ENCODE data around the gene MRPL32.

Gene MRPL32

GRCh38 chr7:42946627-42946950 lies 14.4 kb downstream of the MRPL32 start:
- no peaks in the 10 kb centered on the region for H3K36me3 ChIP-seq (ENCODE audit: control insufficient read depth, insufficient read depth, low read length)
- H3K9me3 ChIP-seq (ENCODE audit: control insufficient read depth, low read length): no peaks in the 10 kb centered on the region
- WGBS, 2 experiments (ENCODE audit: insufficient coverage in 2 of 2): 94 to 100% methylated on average over 2 of the region's 2 CpGs
- H3K27ac ChIP-seq (ENCODE audit: low read depth, low read length, severe bottlenecking): no peak overlapping the region
- H3K4me1 ChIP-seq (ENCODE audit: control insufficient read depth, insufficient read depth, low read length, poor library complexity, severe bottlenecking): no peaks in the 10 kb centered on the region
- H3K4me3 ChIP-seq (ENCODE audit: extremely low read depth, insufficient read depth, low read length, poor library complexity, severe bottlenecking): no peak overlapping the region

GRCh38 chr7:42947521-42947920 lies 15.3 kb downstream of the MRPL32 start:
- no peaks in the 10 kb centered on the region for H3K9me3 ChIP-seq (ENCODE audit: control insufficient read depth, low read length)
- no peak overlapping the region for H3K4me3 ChIP-seq (ENCODE audit: extremely low read depth, insufficient read depth, low read length, poor library complexity, severe bottlenecking)
- H3K36me3 ChIP-seq (ENCODE audit: control insufficient read depth, insufficient read depth, low read length): no peaks in the 10 kb centered on the region
- 86% methylated on average over 1 of the region's 2 CpGs; no CpG with 5 or more reads in 1 of the 2 experiments for WGBS, 2 experiments (ENCODE audit: insufficient coverage in 2 of 2)
- no peaks in the 10 kb centered on the region for H3K4me1 ChIP-seq (ENCODE audit: control insufficient read depth, insufficient read depth, low read length, poor library complexity, severe bottlenecking)
- no peak overlapping the region for H3K27ac ChIP-seq (ENCODE audit: low read depth, low read length, severe bottlenecking)

GRCh38 chr7:42950417-42950816 lies 18.2 kb downstream of the MRPL32 start:
- WGBS, 2 experiments (ENCODE audit: insufficient coverage in 2 of 2): 20 to 67% methylated on average over 1 to 2 of the region's 3 CpGs
- H3K4me3 ChIP-seq (ENCODE audit: extremely low read depth, insufficient read depth, low read length, poor library complexity, severe bottlenecking): no peak overlapping the region
- H3K4me1 ChIP-seq (ENCODE audit: control insufficient read depth, insufficient read depth, low read length, poor library complexity, severe bottlenecking): no peaks in the 10 kb centered on the region
- H3K27ac ChIP-seq (ENCODE audit: low read depth, low read length, severe bottlenecking): no peak overlapping the region
- H3K9me3 ChIP-seq (ENCODE audit: control insufficient read depth, low read length): no peaks in the 10 kb centered on the region
- no peaks in the 10 kb centered on the region for H3K36me3 ChIP-seq (ENCODE audit: control insufficient read depth, insufficient read depth, low read length)

GRCh38 chr7:42952328-42952727 lies 20.2 kb downstream of the MRPL32 start:
- no peaks in the 10 kb centered on the region for H3K36me3 ChIP-seq (ENCODE audit: control insufficient read depth, insufficient read depth, low read length)
- no peak overlapping the region for H3K27ac ChIP-seq (ENCODE audit: low read depth, low read length, severe bottlenecking)
- WGBS, 2 experiments (ENCODE audit: insufficient coverage in 2 of 2): 80 to 96% methylated on average over 2 to 3 of the region's 4 CpGs
- H3K4me1 ChIP-seq (ENCODE audit: control insufficient read depth, insufficient read depth, low read length, poor library complexity, severe bottlenecking): no peaks in the 10 kb centered on the region
- H3K4me3 ChIP-seq (ENCODE audit: extremely low read depth, insufficient read depth, low read length, poor library complexity, severe bottlenecking): no peak overlapping the region
- peaks cover 6% of the 10 kb centered on the region for H3K9me3 ChIP-seq (ENCODE audit: control insufficient read depth, low read length)

GRCh38 chr7:42953994-42954393 lies 21.8 kb downstream of the MRPL32 start:
- no peak overlapping the region for H3K4me3 ChIP-seq (ENCODE audit: extremely low read depth, insufficient read depth, low read length, poor library complexity, severe bottlenecking)
- peaks cover 7% of the 10 kb centered on the region for H3K9me3 ChIP-seq (ENCODE audit: control insufficient read depth, low read length)
- H3K4me1 ChIP-seq (ENCODE audit: control insufficient read depth, insufficient read depth, low read length, poor library complexity, severe bottlenecking): no peaks in the 10 kb centered on the region
- 89 to 100% methylated on average over 2 of the region's 4 CpGs for WGBS, 2 experiments (ENCODE audit: insufficient coverage in 2 of 2)
- no peaks in the 10 kb centered on the region for H3K36me3 ChIP-seq (ENCODE audit: control insufficient read depth, insufficient read depth, low read length)
- no peak overlapping the region for H3K27ac ChIP-seq (ENCODE audit: low read depth, low read length, severe bottlenecking)

GRCh38 chr7:42956062-42956461 lies 23.9 kb downstream of the MRPL32 start:
- H3K9me3 ChIP-seq (ENCODE audit: control insufficient read depth, low read length): peaks cover 12% of the 10 kb centered on the region
- H3K4me1 ChIP-seq (ENCODE audit: control insufficient read depth, insufficient read depth, low read length, poor library complexity, severe bottlenecking): no peaks in the 10 kb centered on the region
- H3K4me3 ChIP-seq (ENCODE audit: extremely low read depth, insufficient read depth, low read length, poor library complexity, severe bottlenecking): no peak overlapping the region

GRCh38 chr7:42959549-42959948 lies 27.4 kb downstream of the MRPL32 start:
- no peaks in the 10 kb centered on the region for H3K4me1 ChIP-seq (ENCODE audit: control insufficient read depth, insufficient read depth, low read length, poor library complexity, severe bottlenecking)
- H3K9me3 ChIP-seq (ENCODE audit: control insufficient read depth, low read length): peaks cover 12% of the 10 kb centered on the region
- H3K27ac ChIP-seq (ENCODE audit: low read depth, low read length, severe bottlenecking): no peak overlapping the region
- no peaks in the 10 kb centered on the region for H3K36me3 ChIP-seq (ENCODE audit: control insufficient read depth, insufficient read depth, low read length)
- no peak overlapping the region for H3K4me3 ChIP-seq (ENCODE audit: extremely low read depth, insufficient read depth, low read length, poor library complexity, severe bottlenecking)
- 94% methylated on average over 2 of the region's 2 CpGs; no CpG with 5 or more reads in 1 of the 2 experiments for WGBS, 2 experiments (ENCODE audit: insufficient coverage in 2 of 2)

More at GRCh38 chr7:42956062-42956461, 23.9 kb downstream of the MRPL32 start:
- Histone ChIP-seq H3K27ac (ENCODE audit: low read depth, low read length, severe bottlenecking) (no peak overlapping the region), H3K36me3 (ENCODE audit: control insufficient read depth, insufficient read depth, low read length) (no peaks in the 10 kb centered on the region)

- Histone ChIP-seq H3K4me1 (ENCODE audit: control insufficient read depth, insufficient read depth, low read length, poor library complexity, severe bottlenecking) (peaks cover 3% of the 10 kb centered on the region), H3K4me3 (ENCODE audit: extremely low read depth, insufficient read depth, low read length, poor library complexity, severe bottlenecking) (no peak overlapping the region), H3K27ac (ENCODE audit: low read depth, low read length, severe bottlenecking) (no peak overlapping the region), H3K9me3 (ENCODE audit: control insufficient read depth, low read length) (peaks cover 12% of the 10 kb centered on the region), H3K36me3 (ENCODE audit: control insufficient read depth, insufficient read depth, low read length) (no peaks in the 10 kb centered on the region)
- WGBS, 2 experiments (ENCODE audit: insufficient coverage in 2 of 2): 81 to 85% methylated on average over 2 of the region's 2 CpGs
These were observed 28.6 kb downstream of the MRPL32 start for GRCh38 chr7:42960762-42961161.

GRCh38 chr7:42961170-42961569 lies 29.0 kb downstream of the MRPL32 start:
- no peak overlapping the region for H3K4me3 ChIP-seq (ENCODE audit: extremely low read depth, insufficient read depth, low read length, poor library complexity, severe bottlenecking)
- H3K4me1 ChIP-seq (ENCODE audit: control insufficient read depth, insufficient read depth, low read length, poor library complexity, severe bottlenecking): peaks cover 3% of the 10 kb centered on the region
- H3K9me3 ChIP-seq (ENCODE audit: control insufficient read depth, low read length): peaks cover 12% of the 10 kb centered on the region
- WGBS, 2 experiments (ENCODE audit: insufficient coverage in 2 of 2): 51 to 79% methylated on average over 2 of the region's 2 CpGs
- H3K27ac ChIP-seq (ENCODE audit: low read depth, low read length, severe bottlenecking): no peak overlapping the region
- H3K36me3 ChIP-seq (ENCODE audit: control insufficient read depth, insufficient read depth, low read length): no peaks in the 10 kb centered on the region

GRCh38 chr7:42964293-42964692 lies 32.1 kb downstream of the MRPL32 start:
- H3K4me1 ChIP-seq (ENCODE audit: control insufficient read depth, insufficient read depth, low read length, poor library complexity, severe bottlenecking): peaks cover 3% of the 10 kb centered on the region
- peaks cover 4% of the 10 kb centered on the region for H3K9me3 ChIP-seq (ENCODE audit: control insufficient read depth, low read length)
- H3K36me3 ChIP-seq (ENCODE audit: control insufficient read depth, insufficient read depth, low read length): no peaks in the 10 kb centered on the region
- WGBS, 2 experiments (ENCODE audit: insufficient coverage in 2 of 2): 80 to 85% methylated on average over 1 of the region's 2 CpGs
- H3K27ac ChIP-seq (ENCODE audit: low read depth, low read length, severe bottlenecking): no peak overlapping the region
- no peak overlapping the region for H3K4me3 ChIP-seq (ENCODE audit: extremely low read depth, insufficient read depth, low read length, poor library complexity, severe bottlenecking)

- H3K9me3 ChIP-seq (ENCODE audit: control insufficient read depth, low read length): no peaks in the 10 kb centered on the region
- peaks cover 3% of the 10 kb centered on the region for H3K4me1 ChIP-seq (ENCODE audit: control insufficient read depth, insufficient read depth, low read length, poor library complexity, severe bottlenecking)
- 55 to 66% methylated on average over 4 to 5 of the region's 6 CpGs for WGBS, 2 experiments (ENCODE audit: insufficient coverage in 2 of 2)
- no peaks in the 10 kb centered on the region for H3K36me3 ChIP-seq (ENCODE audit: control insufficient read depth, insufficient read depth, low read length)
- no peak overlapping the region for H3K27ac ChIP-seq (ENCODE audit: low read depth, low read length, severe bottlenecking)
- H3K4me3 ChIP-seq (ENCODE audit: extremely low read depth, insufficient read depth, low read length, poor library complexity, severe bottlenecking): no peak overlapping the region
These were observed 33.0 kb downstream of the MRPL32 start for GRCh38 chr7:42964849-42965805.
